ENCODE results near the gene APLP2.

APLP2 gene

DNA sequence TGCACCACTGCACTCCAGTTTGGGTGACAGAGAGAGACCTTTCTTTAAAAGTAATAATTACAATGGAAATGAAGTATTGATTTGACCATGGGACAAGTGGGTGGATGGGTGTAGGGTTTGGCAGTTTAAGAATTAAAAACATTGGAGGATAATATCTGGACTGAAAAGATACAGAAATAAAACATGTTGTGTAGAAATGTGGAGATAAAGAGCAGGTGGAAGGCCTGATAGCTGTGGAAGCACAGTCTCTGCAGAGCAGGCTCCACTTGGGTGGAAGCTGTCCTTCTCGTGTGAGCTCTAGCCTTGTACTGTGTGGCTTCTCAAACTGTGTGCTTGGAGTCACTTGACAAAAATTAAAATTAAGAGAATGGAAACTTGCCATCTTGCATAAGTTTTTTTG is 25.6 kb downstream of the APLP2 start:
- Histone ChIP-seq H3K9me3 (ENCODE audit: control insufficient read depth, low read length) (no peaks in the 10 kb centered on the region), H3K36me3 (ENCODE audit: control insufficient read depth in 1 of 2, insufficient read depth in 2 of 2, low read depth in 1 of 2, low read length in 2 of 2) (peaks cover 0 to 4% of the 10 kb centered on the region in 2 experiments), H3K27ac (ENCODE audit: low read length, poor library complexity, severe bottlenecking) (no peak overlapping the region), H2BK120ac (ENCODE audit: low read depth, low read length) (no peak overlapping the region), H4K8ac (ENCODE audit: low read length) (no peak overlapping the region), H3K4ac (ENCODE audit: low read depth in 1 of 2, low read length in 2 of 2) (no peak overlapping the region), H3K4me3 (ENCODE audit: insufficient read depth in 1 of 2, low read depth in 1 of 2, low read length in 2 of 2) (no peak overlapping the region), H3K4me2 (ENCODE audit: low read length, poor library complexity, severe bottlenecking) (no peak overlapping the region), H3K79me1 (replicated peaks; ENCODE audit: low read length, poor library complexity, severe bottlenecking) (peaks cover 21% of the 10 kb centered on the region), H2BK5ac (ENCODE audit: low read depth, low read length, poor library complexity, severe bottlenecking) (no peak overlapping the region), H2BK12ac (ENCODE audit: low read length in 2 of 2) (no peak overlapping the region), H3K18ac (ENCODE audit: low read depth in 1 of 2, low read length in 2 of 2) (no peak overlapping the region), H2BK15ac (ENCODE audit: low read depth, poor library complexity, severe bottlenecking) (no peak overlapping the region), H2AFZ (ENCODE audit: low read depth, low read length) (no peak overlapping the region), H3K14ac (ENCODE audit: low read length in 2 of 2) (no peak overlapping the region), H3K23ac (ENCODE audit: low read length in 2 of 2) (no peak overlapping the region), H3K4me1 (ENCODE audit: control insufficient read depth, insufficient read depth, low read depth, low read length) (peaks cover 3% of the 10 kb centered on the region), H2AK5ac (ENCODE audit: low read length, severe bottlenecking) (no peak overlapping the region), H3K27me3 (ENCODE audit: control insufficient read depth in 1 of 2, insufficient read depth in 1 of 2, low read length in 2 of 2) (no peaks in the 10 kb centered on the region), H3K9ac (ENCODE audit: low read length) (no peak overlapping the region), H4K91ac (ENCODE audit: low read length) (no peak overlapping the region)
- 92% methylated on average over 1 of the region's 1 CpG for WGBS
- no peak for DNase-seq

DNA sequence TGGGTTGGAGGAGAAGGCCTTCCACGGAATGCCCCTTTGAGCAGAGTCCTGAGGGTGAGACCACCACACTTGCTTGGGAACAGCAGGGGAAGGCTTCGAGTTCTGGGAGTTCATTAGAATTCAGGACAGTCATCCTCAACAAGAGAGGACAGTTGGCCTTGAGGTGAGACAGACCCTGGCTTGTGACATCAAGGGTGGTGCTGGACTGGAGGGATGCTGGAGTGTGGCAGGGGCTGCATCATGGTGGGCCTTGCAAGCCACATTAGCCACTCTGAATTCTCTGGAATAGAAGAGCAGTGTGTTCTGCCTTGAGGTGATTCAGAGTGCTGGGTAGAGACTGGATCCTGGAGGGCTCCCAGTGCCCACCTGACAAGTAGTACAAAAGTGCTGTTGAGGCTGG is 26.3 kb downstream of the APLP2 start:
- Histone ChIP-seq H3K4me2 (ENCODE audit: low read length, poor library complexity, severe bottlenecking) (no peak overlapping the region), H3K36me3 (ENCODE audit: control insufficient read depth in 1 of 2, insufficient read depth in 2 of 2, low read depth in 1 of 2, low read length in 2 of 2) (peaks cover 0 to 4% of the 10 kb centered on the region in 2 experiments), H3K9ac (ENCODE audit: low read length) (no peak overlapping the region), H4K91ac (ENCODE audit: low read length) (no peak overlapping the region), H2BK12ac (ENCODE audit: low read length in 2 of 2) (no peak overlapping the region), H3K4me3 (ENCODE audit: insufficient read depth in 1 of 2, low read depth in 1 of 2, low read length in 2 of 2) (no peak overlapping the region), H3K23ac (ENCODE audit: low read length in 2 of 2) (no peak overlapping the region), H3K4me1 (ENCODE audit: control insufficient read depth, insufficient read depth, low read depth, low read length) (peaks cover 3% of the 10 kb centered on the region), H3K4ac (ENCODE audit: low read depth in 1 of 2, low read length in 2 of 2) (no peak overlapping the region), H3K27ac (ENCODE audit: low read length, poor library complexity, severe bottlenecking) (no peak overlapping the region), H3K79me1 (replicated peaks; ENCODE audit: low read length, poor library complexity, severe bottlenecking) (peaks cover 21% of the 10 kb centered on the region), H3K9me3 (ENCODE audit: control insufficient read depth, low read length) (no peaks in the 10 kb centered on the region), H4K8ac (ENCODE audit: low read length) (no peak overlapping the region), H2AK5ac (ENCODE audit: low read length, severe bottlenecking) (no peak overlapping the region), H2BK15ac (ENCODE audit: low read depth, poor library complexity, severe bottlenecking) (no peak overlapping the region), H2AFZ (ENCODE audit: low read depth, low read length) (no peak overlapping the region), H3K14ac (ENCODE audit: low read length in 2 of 2) (no peak overlapping the region), H3K27me3 (ENCODE audit: control insufficient read depth in 1 of 2, insufficient read depth in 1 of 2, low read length in 2 of 2) (no peaks in the 10 kb centered on the region), H3K18ac (ENCODE audit: low read depth in 1 of 2, low read length in 2 of 2) (no peak overlapping the region), H2BK5ac (ENCODE audit: low read depth, low read length, poor library complexity, severe bottlenecking) (no peak overlapping the region), H2BK120ac (ENCODE audit: low read depth, low read length) (no peak overlapping the region)
- DNase-seq, result no peak
- 82% methylated on average over 2 of the region's 2 CpGs for WGBS

DNA sequence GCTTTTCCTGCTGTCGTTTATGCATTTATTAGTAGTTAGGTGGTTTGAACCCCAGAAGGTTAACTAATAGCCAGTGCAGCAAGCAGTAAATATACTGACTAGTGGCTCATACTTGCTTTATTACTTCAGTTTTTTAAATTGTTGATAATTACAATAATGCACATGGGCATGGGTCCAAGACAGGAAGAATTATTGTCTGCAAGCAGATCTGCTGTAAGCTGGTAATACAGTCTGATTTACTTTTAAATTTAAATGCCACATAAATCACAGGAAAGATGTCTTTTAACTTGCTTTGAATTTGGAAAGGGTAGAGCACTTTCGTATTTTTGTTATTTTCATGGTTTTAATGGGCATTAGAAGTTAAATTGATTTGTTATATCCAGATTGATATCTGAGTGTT is 27.1 kb downstream of the APLP2 start:
- no peak for DNase-seq
- no peak overlapping the region for H3K27ac ChIP-seq (ENCODE audit: low read length, poor library complexity, severe bottlenecking)
- H4K91ac ChIP-seq (ENCODE audit: low read length), result no peak overlapping the region
- H3K27me3 ChIP-seq (ENCODE audit: control insufficient read depth in 1 of 2, insufficient read depth in 1 of 2, low read length in 2 of 2), result no peaks in the 10 kb centered on the region
- WGBS, result 100% methylated on average over 1 of the region's 2 CpGs
- H2AFZ ChIP-seq (ENCODE audit: low read depth, low read length), result no peak overlapping the region
- H4K8ac ChIP-seq (ENCODE audit: low read length), result no peak overlapping the region
- H3K23ac ChIP-seq (ENCODE audit: low read length in 2 of 2), result no peak overlapping the region
- H3K14ac ChIP-seq (ENCODE audit: low read length in 2 of 2), result no peak overlapping the region
- H2BK12ac ChIP-seq (ENCODE audit: low read length in 2 of 2), result no peak overlapping the region
- H3K18ac ChIP-seq (ENCODE audit: low read depth in 1 of 2, low read length in 2 of 2), result no peak overlapping the region
- no peak overlapping the region for H2BK5ac ChIP-seq (ENCODE audit: low read depth, low read length, poor library complexity, severe bottlenecking)
- no peak overlapping the region for H2AK5ac ChIP-seq (ENCODE audit: low read length, severe bottlenecking)
- H2BK15ac ChIP-seq (ENCODE audit: low read depth, poor library complexity, severe bottlenecking), result no peak overlapping the region
- no peak overlapping the region for H3K9ac ChIP-seq (ENCODE audit: low read length)
- peaks cover 4% of the 10 kb centered on the region for H3K4me1 ChIP-seq (ENCODE audit: control insufficient read depth, insufficient read depth, low read depth, low read length)
- no peak overlapping the region for H3K4me2 ChIP-seq (ENCODE audit: low read length, poor library complexity, severe bottlenecking)
- H2BK120ac ChIP-seq (ENCODE audit: low read depth, low read length), result no peak overlapping the region
- no peak overlapping the region for H3K4ac ChIP-seq (ENCODE audit: low read depth in 1 of 2, low read length in 2 of 2)
- H3K9me3 ChIP-seq (ENCODE audit: control insufficient read depth, low read length), result no peaks in the 10 kb centered on the region
- peaks cover 23% of the 10 kb centered on the region for H3K79me1 ChIP-seq (replicated peaks; ENCODE audit: low read length, poor library complexity, severe bottlenecking)
- H3K4me3 ChIP-seq (ENCODE audit: insufficient read depth in 1 of 2, low read depth in 1 of 2, low read length in 2 of 2), result no peak overlapping the region
- peaks cover 0 to 4% of the 10 kb centered on the region in 2 experiments for H3K36me3 ChIP-seq (ENCODE audit: control insufficient read depth in 1 of 2, insufficient read depth in 2 of 2, low read depth in 1 of 2, low read length in 2 of 2)

DNA sequence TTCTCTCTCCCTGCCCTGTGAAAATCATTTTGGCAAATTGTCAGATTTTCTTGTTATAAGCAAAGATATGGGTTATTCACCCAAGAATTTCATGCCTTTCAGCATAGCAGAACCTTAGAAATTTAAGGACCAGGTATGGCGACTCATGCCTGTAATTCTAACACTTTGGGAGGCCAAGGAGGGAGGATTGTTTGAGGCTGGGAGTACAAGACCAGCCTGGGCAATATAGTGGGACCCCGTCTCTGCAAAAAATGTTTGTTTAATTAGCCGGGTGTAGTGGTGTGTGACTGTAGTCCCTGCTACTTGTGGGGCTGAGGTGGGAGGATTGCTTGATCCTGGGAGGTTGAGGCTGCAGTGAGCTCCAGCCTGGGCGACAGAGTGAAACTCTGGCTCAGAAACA is 27.6 kb downstream of the APLP2 start:
- peaks cover 4% of the 10 kb centered on the region for H3K4me1 ChIP-seq (ENCODE audit: control insufficient read depth, insufficient read depth, low read depth, low read length)
- H3K9me3 ChIP-seq (ENCODE audit: control insufficient read depth, low read length), result no peaks in the 10 kb centered on the region
- peaks cover 0 to 4% of the 10 kb centered on the region in 2 experiments for H3K36me3 ChIP-seq (ENCODE audit: control insufficient read depth in 1 of 2, insufficient read depth in 2 of 2, low read depth in 1 of 2, low read length in 2 of 2)
- H4K91ac ChIP-seq (ENCODE audit: low read length), result no peak overlapping the region
- H2BK120ac ChIP-seq (ENCODE audit: low read depth, low read length), result no peak overlapping the region
- H3K14ac ChIP-seq (ENCODE audit: low read length in 2 of 2), result no peak overlapping the region
- DNase-seq, result no peak
- H3K79me1 ChIP-seq (replicated peaks; ENCODE audit: low read length, poor library complexity, severe bottlenecking), result peaks cover 25% of the 10 kb centered on the region
- no peak overlapping the region for H3K4me2 ChIP-seq (ENCODE audit: low read length, poor library complexity, severe bottlenecking)
- WGBS, result 98% methylated on average over 3 of the region's 4 CpGs
- H3K4me3 ChIP-seq (ENCODE audit: insufficient read depth in 1 of 2, low read depth in 1 of 2, low read length in 2 of 2), result no peak overlapping the region
- H3K9ac ChIP-seq (ENCODE audit: low read length), result no peak overlapping the region
- H2BK12ac ChIP-seq (ENCODE audit: low read length in 2 of 2), result no peak overlapping the region
- H4K8ac ChIP-seq (ENCODE audit: low read length), result no peak overlapping the region
- H3K4ac ChIP-seq (ENCODE audit: low read depth in 1 of 2, low read length in 2 of 2), result no peak overlapping the region
- H3K18ac ChIP-seq (ENCODE audit: low read depth in 1 of 2, low read length in 2 of 2), result no peak overlapping the region
- H3K27me3 ChIP-seq (ENCODE audit: control insufficient read depth in 1 of 2, insufficient read depth in 1 of 2, low read length in 2 of 2), result no peaks in the 10 kb centered on the region
- no peak overlapping the region for H3K27ac ChIP-seq (ENCODE audit: low read length, poor library complexity, severe bottlenecking)
- H3K23ac ChIP-seq (ENCODE audit: low read length in 2 of 2), result no peak overlapping the region
- no peak overlapping the region for H2AK5ac ChIP-seq (ENCODE audit: low read length, severe bottlenecking)
- H2BK5ac ChIP-seq (ENCODE audit: low read depth, low read length, poor library complexity, severe bottlenecking), result no peak overlapping the region
- no peak overlapping the region for H2BK15ac ChIP-seq (ENCODE audit: low read depth, poor library complexity, severe bottlenecking)
- no peak overlapping the region for H2AFZ ChIP-seq (ENCODE audit: low read depth, low read length)
